Measurements from ENCODE around the gene AMER2. TPM values are rescaled to one million over a fixed set of nuclear protein-coding genes. Genes with fewer than 3 reads are reported as not detected.

Gene AMER2, protein sequence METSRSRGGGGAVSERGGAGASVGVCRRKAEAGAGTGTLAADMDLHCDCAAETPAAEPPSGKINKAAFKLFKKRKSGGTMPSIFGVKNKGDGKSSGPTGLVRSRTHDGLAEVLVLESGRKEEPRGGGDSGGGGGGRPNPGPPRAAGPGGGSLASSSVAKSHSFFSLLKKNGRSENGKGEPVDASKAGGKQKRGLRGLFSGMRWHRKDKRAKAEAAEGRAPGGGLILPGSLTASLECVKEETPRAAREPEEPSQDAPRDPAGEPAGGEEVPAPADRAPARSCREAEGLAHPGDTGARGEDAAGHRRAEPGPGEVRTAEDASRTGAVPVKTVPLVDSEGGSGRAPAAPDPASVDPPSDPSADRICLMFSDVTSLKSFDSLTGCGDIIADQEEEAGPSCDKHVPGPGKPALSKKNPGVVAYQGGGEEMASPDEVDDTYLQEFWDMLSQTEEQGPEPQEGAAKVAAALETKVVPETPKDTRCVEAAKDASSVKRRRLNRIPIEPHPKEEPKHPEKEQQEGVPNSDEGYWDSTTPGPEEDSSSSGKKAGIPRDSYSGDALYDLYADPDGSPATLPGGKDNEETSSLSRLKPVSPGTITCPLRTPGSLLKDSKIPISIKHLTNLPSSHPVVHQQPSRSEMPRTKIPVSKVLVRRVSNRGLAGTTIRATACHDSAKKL
- total RNA-seq: under 1 TPM in 2 of 4 donors, not detected in 2; under 0.01 to 0.17 TPM

DNA sequence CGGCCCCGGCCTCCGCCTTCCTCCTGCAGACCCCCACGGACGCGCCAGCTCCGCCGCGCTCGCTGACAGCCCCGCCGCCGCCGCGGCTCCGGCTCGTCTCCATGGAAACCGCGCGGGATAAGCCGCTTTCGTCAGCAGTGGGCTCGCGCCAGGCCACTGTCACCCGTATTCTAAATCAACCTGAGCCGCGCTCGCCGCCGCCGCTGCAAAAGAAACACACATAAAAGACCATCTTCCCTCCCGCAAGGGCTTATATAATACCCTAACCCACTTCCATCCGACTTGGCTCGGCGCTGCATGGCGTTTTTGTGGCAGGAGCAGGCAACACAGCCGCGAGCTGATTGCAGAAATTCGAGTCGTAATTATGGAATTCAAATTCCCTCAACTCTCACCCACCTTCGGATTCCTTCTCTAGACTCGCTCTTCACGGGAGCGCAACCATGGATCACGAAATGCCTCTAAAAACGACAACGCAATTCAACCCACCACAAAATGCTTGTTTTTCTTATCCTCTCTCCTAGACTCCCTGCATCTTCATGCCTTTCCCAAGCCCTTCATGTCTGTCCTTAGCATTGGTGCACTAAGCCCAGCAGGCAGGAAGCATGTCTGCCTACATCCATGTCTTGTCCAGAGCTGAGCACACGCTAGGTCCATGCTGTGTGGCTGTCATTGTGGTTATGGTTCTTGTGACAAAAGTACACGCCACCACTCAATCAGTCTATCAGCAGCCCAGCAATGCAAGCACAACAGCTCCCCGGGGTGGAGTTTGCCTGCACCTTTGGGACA is at the start of gene AMER2:
AMER2 (minus strand) TSS at position 772 of the 786 bp plus-strand sequence; CDS start at position 103, 669 bp downstream.
- intact Hi-C loops (cut with DNase I): no loop called here
- Histone ChIP-seq H3K4me3 (peak within 1 kb of the TSS; percentile 37 to 52 (median 44)), H3K4me1 (peaks cover 0 to 19% (median 16%) of the 10 kb centered on the region in 4 donors), H3K9me3 (no peaks in the 10 kb centered on the region), H3K27me3 (peaks cover 0 to 78% (median 29%) of the 10 kb centered on the region in 4 donors), H3K27ac (replicated peaks in 1 of 4) (no peak within 1 kb of the TSS), H3K36me3 (no peaks in the 10 kb centered on the region)
- DNase-seq (ENCODE audit: extremely low spot score): peak; percentile 80
- WGBS: 5% methylated on average over 30 of the region's 50 CpGs
- no peak for TF ChIP-seq EP300 (IDR thresholded peaks at IDR 0.05)

DNA sequence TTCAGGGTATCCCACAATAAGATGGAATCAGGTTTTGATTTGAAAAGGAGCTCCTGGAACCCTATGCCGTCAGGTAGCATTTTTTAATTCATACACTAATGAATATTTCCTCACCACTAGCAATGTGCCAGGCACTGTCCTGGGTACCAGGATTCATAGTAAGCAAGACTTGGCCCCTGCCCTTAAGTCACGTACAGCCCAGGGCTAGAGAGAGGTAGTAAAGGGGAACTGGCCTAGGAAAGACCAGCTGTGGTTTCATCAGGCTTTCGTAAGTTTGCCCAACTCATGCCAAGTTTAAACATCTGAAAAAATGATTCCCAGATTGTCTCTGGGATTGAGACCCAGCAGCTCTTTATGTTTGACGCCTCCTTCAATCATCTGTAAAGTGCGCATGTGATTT is 45.9 kb upstream of the AMER2 start:
- no peak overlapping the region for H3K4me3 ChIP-seq
- H3K36me3 ChIP-seq: no peaks in the 10 kb centered on the region
- 76% methylated on average over 4 of the region's 5 CpGs for WGBS
- intact Hi-C loops (cut with DNase I): no loop called here
- no peak for DNase-seq (ENCODE audit: extremely low spot score)
- TF ChIP-seq EP300 (IDR thresholded peaks at IDR 0.05): no peak
- no peak for TF ChIP-seq POLR2AphosphoS5 (IDR thresholded peaks at IDR 0.05)
- TF ChIP-seq POLR2A (IDR thresholded peaks at IDR 0.05; ENCODE audit: low read depth): no peak
- TF ChIP-seq, protein P1, sequence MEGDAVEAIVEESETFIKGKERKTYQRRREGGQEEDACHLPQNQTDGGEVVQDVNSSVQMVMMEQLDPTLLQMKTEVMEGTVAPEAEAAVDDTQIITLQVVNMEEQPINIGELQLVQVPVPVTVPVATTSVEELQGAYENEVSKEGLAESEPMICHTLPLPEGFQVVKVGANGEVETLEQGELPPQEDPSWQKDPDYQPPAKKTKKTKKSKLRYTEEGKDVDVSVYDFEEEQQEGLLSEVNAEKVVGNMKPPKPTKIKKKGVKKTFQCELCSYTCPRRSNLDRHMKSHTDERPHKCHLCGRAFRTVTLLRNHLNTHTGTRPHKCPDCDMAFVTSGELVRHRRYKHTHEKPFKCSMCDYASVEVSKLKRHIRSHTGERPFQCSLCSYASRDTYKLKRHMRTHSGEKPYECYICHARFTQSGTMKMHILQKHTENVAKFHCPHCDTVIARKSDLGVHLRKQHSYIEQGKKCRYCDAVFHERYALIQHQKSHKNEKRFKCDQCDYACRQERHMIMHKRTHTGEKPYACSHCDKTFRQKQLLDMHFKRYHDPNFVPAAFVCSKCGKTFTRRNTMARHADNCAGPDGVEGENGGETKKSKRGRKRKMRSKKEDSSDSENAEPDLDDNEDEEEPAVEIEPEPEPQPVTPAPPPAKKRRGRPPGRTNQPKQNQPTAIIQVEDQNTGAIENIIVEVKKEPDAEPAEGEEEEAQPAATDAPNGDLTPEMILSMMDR (IDR thresholded peaks at IDR 0.05): no peak
- H3K9me3 ChIP-seq: no peaks in the 10 kb centered on the region
- H3K4me1 ChIP-seq: peaks cover 0 to 4% (median 0%) of the 10 kb centered on the region in 4 donors
- no peak overlapping the region for H3K27ac ChIP-seq (replicated peaks in 1 of 4)
- peaks cover 0 to 12% (median 0%) of the 10 kb centered on the region in 4 donors for H3K27me3 ChIP-seq

DNA sequence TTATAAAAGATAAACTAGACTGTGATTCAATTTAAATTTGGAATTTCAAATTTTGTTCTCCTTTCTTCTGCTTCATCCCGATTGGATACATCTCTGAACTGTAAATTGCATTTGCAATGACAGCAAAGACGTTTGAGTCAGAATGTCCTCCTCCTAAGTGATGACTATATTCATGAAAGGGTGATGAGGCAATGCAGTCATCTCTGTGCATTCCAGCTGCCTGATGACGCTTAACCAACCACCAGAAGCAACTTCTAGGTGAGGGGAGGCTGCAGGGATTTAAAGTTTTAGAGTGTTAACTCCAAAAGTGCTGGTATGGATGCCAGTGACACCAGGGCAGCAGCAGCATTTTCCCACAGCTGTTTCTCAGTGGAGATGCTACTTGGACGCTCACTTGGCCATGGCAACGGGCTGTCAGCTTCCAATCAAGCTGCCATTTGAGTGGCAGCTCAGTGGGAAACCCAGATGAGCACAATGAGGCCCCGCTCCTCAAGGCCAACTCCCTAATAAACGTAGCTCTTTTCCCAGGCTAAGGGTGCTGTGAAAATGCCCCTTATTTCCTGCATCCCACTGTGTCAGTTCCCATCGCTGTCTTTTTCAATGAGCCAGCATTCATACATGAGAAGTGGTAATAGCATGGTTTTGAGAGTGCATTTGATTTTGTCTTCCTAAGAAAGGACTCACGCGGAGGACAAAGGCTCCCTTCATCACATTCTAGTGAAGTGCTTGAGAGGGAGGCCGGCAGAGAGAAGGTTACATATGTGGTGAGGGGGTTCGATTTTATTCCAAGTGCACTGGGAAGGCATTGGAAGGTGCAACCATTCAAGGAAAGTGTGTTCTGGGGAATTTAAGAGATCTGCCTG is 45.2 kb upstream of the AMER2 start:
- WGBS: 58% methylated on average over 12 of the region's 12 CpGs
- Histone ChIP-seq H3K36me3 (no peaks in the 10 kb centered on the region), H3K27me3 (peaks cover 0 to 5% (median 0%) of the 10 kb centered on the region in 4 donors), H3K4me3 (no peak overlapping the region), H3K9me3 (no peaks in the 10 kb centered on the region), H3K4me1 (peaks cover 0 to 4% (median 0%) of the 10 kb centered on the region in 4 donors), H3K27ac (replicated peaks in 1 of 4) (no peak overlapping the region)
- intact Hi-C loops (cut with DNase I): no loop called here
- DNase-seq (ENCODE audit: extremely low spot score): no peak
- TF ChIP-seq, protein P1 (IDR thresholded peaks at IDR 0.05): no peak
- no peak for TF ChIP-seq POLR2A (IDR thresholded peaks at IDR 0.05; ENCODE audit: low read depth)
- no peak for TF ChIP-seq EP300 (IDR thresholded peaks at IDR 0.05)
- TF ChIP-seq POLR2AphosphoS5 (IDR thresholded peaks at IDR 0.05): no peak

DNA sequence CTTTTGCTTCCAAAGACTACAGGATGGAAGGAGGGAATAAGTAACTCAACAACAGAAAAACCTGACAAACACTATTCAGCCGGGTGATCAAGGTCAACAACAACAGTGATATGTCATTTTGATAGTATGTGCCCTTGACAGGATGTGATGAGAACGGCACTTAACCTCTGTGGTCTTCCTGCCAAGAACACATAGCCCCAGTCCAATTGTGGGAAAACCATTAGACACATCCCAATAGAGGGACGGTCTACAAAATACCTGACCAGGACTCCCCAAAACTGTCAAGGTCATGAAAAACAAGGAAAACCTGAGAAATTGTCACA is 43.1 kb upstream of the AMER2 start:
- H3K4me3 ChIP-seq: no peak overlapping the region
- 58% methylated on average over 3 of the region's 3 CpGs for WGBS
- H3K27me3 ChIP-seq: peaks cover 0 to 5% (median 0%) of the 10 kb centered on the region in 4 donors
- H3K36me3 ChIP-seq: no peaks in the 10 kb centered on the region
- DNase-seq (ENCODE audit: extremely low spot score): no peak
- intact Hi-C loops (cut with DNase I): no loop called here
- peaks cover 0 to 4% (median 0%) of the 10 kb centered on the region in 4 donors for H3K4me1 ChIP-seq
- no peaks in the 10 kb centered on the region for H3K9me3 ChIP-seq
- TF ChIP-seq, protein P1 (IDR thresholded peaks at IDR 0.05): no peak
- TF ChIP-seq POLR2A (IDR thresholded peaks at IDR 0.05; ENCODE audit: low read depth) (no peak), EP300 (IDR thresholded peaks at IDR 0.05) (no peak), POLR2AphosphoS5 (IDR thresholded peaks at IDR 0.05) (no peak)
- H3K27ac ChIP-seq (replicated peaks in 1 of 4): no peak overlapping the region
